Right kidney (tissue), 1 donor: ENCODE results near the gene TGM2.

Experiments used
- DNase-seq: peaks from one replicate; pipeline ENCODE4 v3.0.0-alpha.2; 2016

The TGM2 gene

DNA sequence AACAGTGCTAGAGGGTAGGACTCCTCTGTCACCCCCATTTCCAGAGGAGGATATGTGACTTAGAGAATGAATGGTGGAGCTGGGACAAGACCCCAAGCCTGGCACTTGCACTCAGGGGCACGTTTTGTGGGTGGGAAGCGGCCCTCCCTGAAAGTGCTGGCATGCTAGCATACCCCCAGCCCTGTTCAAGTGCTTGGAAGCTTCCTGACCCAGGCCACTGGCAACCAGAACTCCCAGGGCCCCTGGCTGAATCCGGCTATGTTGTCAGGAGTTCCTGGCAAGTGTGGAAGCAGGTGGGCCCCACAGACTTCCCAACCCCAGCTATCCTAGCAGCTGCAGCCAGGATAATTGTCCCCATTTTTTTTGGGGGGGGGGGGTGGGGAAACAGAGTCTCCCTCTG is 35.6 kb upstream of the TGM2 start:
- DNase-seq: no peak

GRCh38 chr20:38199501-38200390 is 34.7 kb upstream of the TGM2 start:
- no peak for DNase-seq

DNA sequence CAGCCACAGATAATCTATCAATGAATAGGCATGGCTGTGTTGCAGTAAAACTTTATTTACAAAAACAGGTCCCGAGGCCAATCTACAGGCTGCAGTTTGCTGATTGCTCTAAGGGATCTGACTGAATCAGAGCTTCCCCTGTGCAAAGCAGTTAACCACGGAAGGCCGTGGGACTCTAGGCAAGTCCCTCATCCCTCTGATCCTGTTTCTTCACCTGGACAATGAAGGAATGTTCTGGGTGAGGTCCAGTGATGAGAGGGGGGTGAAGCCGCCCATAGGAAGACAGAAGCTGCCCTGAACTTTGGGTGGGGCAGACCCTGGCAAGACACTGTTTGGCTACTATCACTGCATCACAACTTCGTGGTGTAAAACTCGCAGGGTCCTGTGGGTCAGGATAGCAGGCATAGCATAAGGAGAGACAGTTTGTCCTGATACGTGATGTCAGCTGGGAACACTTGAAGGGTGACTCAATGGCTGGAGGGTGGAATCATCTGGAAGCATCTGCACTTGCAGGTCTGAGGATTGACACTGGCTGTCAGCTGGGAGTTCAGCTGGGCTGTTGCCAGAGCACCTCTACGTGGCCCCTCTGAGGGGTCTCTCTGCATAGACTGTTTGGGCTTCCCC is 33.3 kb upstream of the TGM2 start:
- DNase-seq: no peak

- DNase-seq: no peak
Observed at GRCh38 chr20:38197619-38198018, 32.5 kb upstream of the TGM2 start.

- no peak for DNase-seq
Observed at GRCh38 chr20:38197217-38197616, 32.1 kb upstream of the TGM2 start.

DNA sequence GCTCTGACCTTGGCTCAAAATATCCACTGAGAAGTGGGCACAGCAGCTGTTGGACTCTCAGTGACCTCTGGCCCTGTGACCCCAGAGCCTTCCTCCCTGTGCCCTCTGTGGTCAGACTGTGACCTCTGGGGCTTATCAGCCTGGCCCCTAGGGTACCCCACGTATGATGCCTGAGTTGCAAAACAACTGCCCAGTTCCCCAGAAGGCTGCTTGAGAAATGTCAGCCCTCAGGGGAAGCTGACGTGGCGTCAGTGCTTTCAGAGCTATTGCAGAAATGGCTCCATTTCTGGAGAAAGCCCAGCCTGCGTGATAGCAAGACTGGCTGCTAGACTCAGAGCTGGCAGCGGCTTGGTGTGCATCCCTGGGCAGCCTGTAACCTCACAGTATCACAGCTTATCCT is 31.5 kb upstream of the TGM2 start:
- DNase-seq: no peak

GRCh38 chr20:38196076-38196475 is 31.0 kb upstream of the TGM2 start:
- no peak for DNase-seq

- no peak for DNase-seq
Observed at GRCh38 chr20:38195521-38195920, 30.5 kb upstream of the TGM2 start.

- no peak for DNase-seq
Observed at GRCh38 chr20:38194971-38195504, 30.0 kb upstream of the TGM2 start.

GRCh38 chr20:38193586-38194105 is 28.6 kb upstream of the TGM2 start:
- no peak for DNase-seq

GRCh38 chr20:38192323-38192885 is 27.3 kb upstream of the TGM2 start:
- no peak for DNase-seq

GRCh38 chr20:38191654-38192053 is 26.6 kb upstream of the TGM2 start:
- DNase-seq: no peak

GRCh38 chr20:38190936-38191371 is 25.9 kb upstream of the TGM2 start:
- DNase-seq: no peak

GRCh38 chr20:38190166-38190565 is 25.1 kb upstream of the TGM2 start:
- no peak for DNase-seq

DNA sequence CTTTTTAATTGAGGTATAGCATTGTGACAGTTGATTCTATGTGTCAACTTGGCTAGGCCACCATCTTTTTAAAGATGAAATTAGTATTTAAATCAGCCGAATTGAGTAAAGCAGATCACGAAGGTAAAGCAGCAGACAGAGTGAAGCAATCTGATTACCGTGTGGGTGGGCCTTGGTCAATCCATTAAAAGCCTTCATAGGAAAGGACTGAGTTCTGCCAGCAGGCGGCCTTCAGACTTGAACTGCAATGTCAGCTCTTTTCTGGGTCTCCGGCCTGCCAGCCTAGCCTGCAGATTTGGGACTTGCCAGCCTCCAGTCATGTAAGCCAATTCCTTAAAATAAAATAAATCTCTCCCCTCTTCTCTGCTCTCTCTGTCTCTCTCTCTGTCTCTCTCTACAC is 22.4 kb upstream of the TGM2 start:
- DNase-seq: no peak

GRCh38 chr20:38186788-38187221 is 21.7 kb upstream of the TGM2 start:
- DNase-seq: no peak

DNA sequence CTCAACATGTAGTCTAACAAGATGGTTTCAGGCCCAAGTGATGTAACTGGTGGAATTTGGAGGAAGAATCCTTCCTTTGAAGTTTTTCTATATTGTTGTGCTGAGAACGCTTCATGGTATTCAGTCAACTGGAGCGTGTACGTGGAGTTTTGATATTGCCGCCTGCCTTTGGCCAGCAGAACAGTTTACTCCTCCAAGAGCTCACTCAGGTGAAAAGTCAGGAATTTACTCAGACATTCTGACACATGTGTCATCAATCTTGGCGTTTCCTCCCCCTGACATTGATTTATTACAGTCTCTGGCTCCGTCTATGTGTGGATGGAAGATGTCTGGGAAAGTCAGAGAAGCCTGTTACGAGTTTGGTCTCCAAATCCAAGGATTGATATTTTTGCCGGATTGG is 19.0 kb upstream of the TGM2 start:
- DNase-seq: peak; percentile 52

DNA sequence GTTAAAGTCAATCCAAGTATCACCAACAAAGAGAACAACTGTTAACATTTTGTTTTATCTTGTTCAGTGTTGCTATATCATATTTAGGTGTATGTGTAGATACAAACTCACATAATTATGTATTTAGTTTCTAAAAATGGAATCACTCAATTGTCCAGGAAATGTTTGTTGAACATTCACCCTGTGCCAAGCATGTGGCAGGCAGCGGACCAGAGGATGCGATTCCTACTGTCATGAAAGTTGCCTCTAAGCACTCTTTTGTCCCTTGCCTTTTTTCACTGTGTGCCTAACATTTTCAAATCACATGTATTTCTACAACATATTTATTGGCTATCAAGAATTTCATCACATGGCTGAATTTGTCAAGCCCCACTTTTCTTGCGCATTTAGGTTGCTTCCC is 16.9 kb upstream of the TGM2 start:
- no peak for DNase-seq

DNA sequence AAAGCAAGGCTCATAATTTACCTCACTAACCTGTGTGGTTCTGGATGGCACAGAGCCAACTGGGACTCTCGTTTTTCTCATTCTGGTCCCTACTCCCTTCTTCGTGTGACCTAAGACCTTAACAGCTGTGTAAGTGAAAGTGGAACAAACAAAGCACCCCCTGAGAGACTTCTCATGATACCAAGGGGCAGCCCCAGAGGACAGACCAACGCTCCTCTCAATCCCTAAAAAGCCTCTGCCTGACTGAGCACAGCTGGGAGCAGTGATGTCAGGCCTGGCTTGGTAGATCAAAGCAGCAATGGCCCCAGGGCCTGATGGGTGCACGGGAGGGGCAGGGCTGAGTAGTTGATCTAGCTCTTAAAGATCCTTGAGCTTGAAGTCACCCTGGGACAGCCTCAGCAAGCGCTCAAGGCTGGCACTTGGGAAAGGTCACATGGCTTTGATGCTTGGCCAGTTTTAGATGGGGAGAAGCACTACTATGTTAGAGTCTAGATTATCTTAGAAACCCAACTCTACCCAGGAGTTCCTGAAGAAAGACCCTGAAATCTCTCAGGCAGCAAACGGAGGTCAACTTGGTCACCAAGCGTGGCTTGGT is 16.2 kb upstream of the TGM2 start:
- DNase-seq: no peak

DNA sequence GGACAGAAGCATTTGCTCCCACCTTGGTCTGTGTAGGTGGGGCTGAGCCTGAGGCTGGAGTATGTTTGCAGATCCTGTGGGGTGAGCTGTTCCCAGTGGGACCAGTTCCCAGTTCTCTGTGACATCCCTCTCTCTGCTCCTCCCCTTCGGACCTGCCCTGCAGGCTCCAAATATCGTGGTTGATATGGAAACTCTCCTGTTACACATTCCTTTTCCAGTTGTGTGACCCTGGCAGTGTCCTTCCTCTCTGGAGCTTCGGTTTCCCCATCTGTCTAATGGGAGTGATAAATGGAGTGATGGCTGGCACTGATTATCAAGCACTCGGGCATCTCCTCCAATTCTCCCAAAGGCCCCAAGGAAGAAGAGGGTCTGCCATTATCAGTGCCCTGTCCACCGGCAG is 15.7 kb upstream of the TGM2 start:
- no peak for DNase-seq

DNA sequence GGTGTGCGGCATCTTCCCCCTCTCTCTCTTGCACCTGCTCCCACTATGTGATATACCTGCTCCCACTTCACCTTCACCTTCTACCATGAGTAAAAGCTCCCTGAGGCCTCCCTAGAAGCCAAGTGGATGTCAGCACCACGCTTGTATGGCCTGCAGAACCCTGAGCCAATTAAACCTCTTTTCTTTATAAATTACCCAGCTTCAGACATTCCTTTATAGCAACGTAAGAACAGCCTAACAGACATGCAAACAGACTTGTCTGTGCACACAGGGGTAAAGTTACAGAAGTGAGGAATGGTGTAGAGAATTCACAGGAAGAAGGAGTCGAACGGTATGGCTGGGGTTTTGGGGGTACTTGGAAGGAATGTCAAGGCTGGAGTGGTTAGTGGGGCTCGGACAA is 14.8 kb upstream of the TGM2 start:
- DNase-seq: no peak

GRCh38 chr20:38178581-38178980 is 13.5 kb upstream of the TGM2 start:
- DNase-seq: no peak

GRCh38 chr20:38178065-38178491 is 13.0 kb upstream of the TGM2 start:
- no peak for DNase-seq
